K562 treated with DMSO at 1 percent for 4 hours (cell line): Measurements from ENCODE around the gene BEST2. TPM values are rescaled to one million over a fixed set of nuclear protein-coding genes. Genes with fewer than 3 reads are reported as not detected.

Experiments
- total RNA-seq: library from RNA; unstranded; fragments of 300-600 nt; gene quantifications from 2 replicates; pipeline ENCODE4 v1.2.3, GENCODE V29; 2022; ENCODE audit not compliant: insufficient read depth

The BEST2 gene
- total RNA-seq = not detected in 2 replicates

GRCh38 chr19:12751635-12752034 lies at the start of gene BEST2:
Gene BEST2, plus strand, starts transcription at chr19:12751791. Its CDS starts 802 bp downstream, at chr19:12752593.

GRCh38 chr19:12723641-12724426 lies 27.8 kb upstream of the BEST2 start, which contains the start of gene TNPO2:
Gene TNPO2, minus strand, starts transcription at chr19:12723932. Its CDS starts 2,955 bp downstream, at chr19:12720977.

GRCh38 chr19:12736995-12737834 lies 14.4 kb upstream of the BEST2 start, which contains the start of gene GET3:
Gene GET3, plus strand, starts transcription at chr19:12737497. Its CDS starts 9 bp downstream, at chr19:12737506.

GRCh38 chr19:12774588-12775555 lies 23.3 kb downstream of the BEST2 start, which contains the start of gene HOOK2:
Gene HOOK2, minus strand, starts transcription at chr19:12775552. Its CDS starts 103 bp downstream, at chr19:12775449.

GRCh38 chr19:12791345-12792050 lies 39.9 kb downstream of the BEST2 start, which contains the start of gene JUNB:
Gene JUNB, plus strand, starts transcription at chr19:12791486. Its CDS starts 286 bp downstream, at chr19:12791772.

GRCh38 chr19:12801466-12802266 lies 50.1 kb downstream of the BEST2 start, which contains the start of the genes PRDX2 and THSD8:
Gene PRDX2, minus strand, starts transcription at chr19:12801800. Its CDS starts 539 bp downstream, at chr19:12801261.
Gene THSD8, plus strand, starts transcription at chr19:12802069. Its CDS starts 3 bp downstream, at chr19:12802072.

GRCh38 chr19:12806242-12807081 lies 54.9 kb downstream of the BEST2 start, which contains the start of gene RNASEH2A:
Gene RNASEH2A, plus strand, starts transcription at chr19:12806584. Its CDS starts 90 bp downstream, at chr19:12806674.

Other genes starting within 250 kb of the BEST2 start
- 2.7 and 3.2 TPM in 2 replicates for gene ZNF564, start 200.3 kb upstream of the BEST2 start, total RNA-seq
- gene ZNF490, start 141.0 kb upstream of the BEST2 start, total RNA-seq = 1.8 TPM in 2 replicates
- gene ZNF791, start 140.9 kb upstream of the BEST2 start, total RNA-seq = 4.7 and 5.7 TPM in 2 replicates
- 112 and 118 TPM in 2 replicates for gene MAN2B1, start 85.0 kb upstream of the BEST2 start, total RNA-seq
- gene WDR83, start 85.0 kb upstream of the BEST2 start, total RNA-seq = 13.2 and 16.5 TPM in 2 replicates
- 115 and 119 TPM in 2 replicates for gene DHPS, start 69.9 kb upstream of the BEST2 start, total RNA-seq
- not detected in 2 replicates for gene GNG14, start 63.8 kb upstream of the BEST2 start, total RNA-seq
- gene FBXW9, start 55.2 kb upstream of the BEST2 start, total RNA-seq = 9.8 and 12.8 TPM in 2 replicates
- 24.6 and 26.8 TPM in 2 replicates for gene TNPO2, start 27.9 kb upstream of the BEST2 start, total RNA-seq
- gene TRIR, start 17.1 kb upstream of the BEST2 start, total RNA-seq = 429 and 468 TPM in 2 replicates
- 93.8 and 110 TPM in 2 replicates for gene GET3, start 14.3 kb upstream of the BEST2 start, total RNA-seq
- gene HOOK2, start 23.8 kb downstream of the BEST2 start, total RNA-seq = 14.4 and 15.7 TPM in 2 replicates
- gene JUNB, start 39.7 kb downstream of the BEST2 start, total RNA-seq = 74.2 and 74.3 TPM in 2 replicates
- 371 and 398 TPM in 2 replicates for gene PRDX2, start 50.0 kb downstream of the BEST2 start, total RNA-seq
- 2.4 TPM in 1 of 2 replicates, not detected in the other for gene THSD8, start 50.3 kb downstream of the BEST2 start, total RNA-seq
- gene RNASEH2A, start 54.8 kb downstream of the BEST2 start, total RNA-seq = 55.9 and 64.5 TPM in 2 replicates
- gene RTBDN, start 82.8 kb downstream of the BEST2 start, total RNA-seq = not detected in 2 replicates
- 5.8 and 8.0 TPM in 2 replicates for gene MAST1, start 86.7 kb downstream of the BEST2 start, total RNA-seq
- 145 and 148 TPM in 2 replicates for gene DNASE2, start 129.7 kb downstream of the BEST2 start, total RNA-seq
- 30.8 and 50.0 TPM in 2 replicates for gene KLF1, start 135.4 kb downstream of the BEST2 start, total RNA-seq
- 10.2 and 12.5 TPM in 2 replicates for gene GCDH, start 139.4 kb downstream of the BEST2 start, total RNA-seq
- 1.4 and 2.5 TPM in 2 replicates for gene SYCE2, start 167.5 kb downstream of the BEST2 start, total RNA-seq
- gene FARSA, start 181.9 kb downstream of the BEST2 start, total RNA-seq = 105 and 107 TPM in 2 replicates
- gene CALR, start 186.8 kb downstream of the BEST2 start, total RNA-seq = 624 and 631 TPM in 2 replicates
- 148 and 165 TPM in 2 replicates for gene RAD23A, start 194.1 kb downstream of the BEST2 start, total RNA-seq
- 32.9 and 34.3 TPM in 2 replicates for gene GADD45GIP1, start 205.4 kb downstream of the BEST2 start, total RNA-seq
- 0.71 TPM in 1 of 2 replicates, not detected in the other for gene DAND5, start 217.8 kb downstream of the BEST2 start, total RNA-seq
- 7.7 and 11.9 TPM in 2 replicates for gene NFIX, start 243.7 kb downstream of the BEST2 start, total RNA-seq